Measurements from ENCODE around the gene RNASE13.

Gene RNASE13

DNA sequence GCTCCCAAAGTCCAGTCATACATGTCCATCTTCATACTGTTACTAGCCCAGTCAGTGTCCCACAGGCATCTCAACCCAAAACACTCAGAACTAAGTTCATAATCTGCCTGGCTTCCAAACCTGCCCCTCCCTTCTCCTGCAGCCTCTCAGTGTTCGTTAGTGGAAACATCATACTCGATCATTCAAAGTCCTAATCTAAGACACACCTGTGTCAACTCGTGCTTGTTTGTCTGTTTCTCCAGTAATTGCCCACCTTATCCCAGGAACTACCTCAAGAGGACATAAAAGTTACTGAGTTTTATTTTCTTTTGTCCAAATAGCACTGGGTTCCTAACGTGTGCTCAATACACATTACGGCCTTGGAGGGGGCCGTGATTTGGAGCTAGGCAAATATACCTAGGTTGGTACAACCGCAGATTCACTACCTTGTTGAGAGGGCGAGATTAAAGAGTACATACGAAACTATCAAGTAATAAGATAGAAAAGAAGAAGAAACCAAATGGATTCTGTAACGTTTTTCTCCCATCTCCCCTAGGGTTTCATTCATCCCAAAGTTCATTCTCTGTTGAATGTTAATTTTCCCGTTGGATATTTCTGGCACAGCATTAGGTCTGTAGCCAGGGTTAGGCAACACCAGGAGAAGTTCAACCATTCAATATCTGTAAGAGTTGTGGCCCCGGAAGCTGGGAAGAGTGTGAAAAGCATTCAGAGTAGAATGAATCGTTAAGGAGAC is 26.2 kb upstream of the RNASE13 start:
- no peaks in the 10 kb centered on the region for H3K36me3 ChIP-seq (ENCODE audit: insufficient read depth, low read length)
- no peak overlapping the region for H3K4me3 ChIP-seq (ENCODE audit: low read depth in 1 of 2, low read length in 2 of 2)
- H3K4me1 ChIP-seq (ENCODE audit: insufficient read depth, low read length): no peaks in the 10 kb centered on the region
- no peak overlapping the region for H3K27ac ChIP-seq (ENCODE audit: low read depth, low read length)
- no peaks in the 10 kb centered on the region for H3K9me3 ChIP-seq (ENCODE audit: low read length)
- H3K27me3 ChIP-seq (ENCODE audit: control insufficient read depth in 1 of 2, insufficient read depth in 2 of 2, low read length in 2 of 2): no peaks in the 10 kb centered on the region
- H3K9ac ChIP-seq (ENCODE audit: low read length): no peak overlapping the region

DNA sequence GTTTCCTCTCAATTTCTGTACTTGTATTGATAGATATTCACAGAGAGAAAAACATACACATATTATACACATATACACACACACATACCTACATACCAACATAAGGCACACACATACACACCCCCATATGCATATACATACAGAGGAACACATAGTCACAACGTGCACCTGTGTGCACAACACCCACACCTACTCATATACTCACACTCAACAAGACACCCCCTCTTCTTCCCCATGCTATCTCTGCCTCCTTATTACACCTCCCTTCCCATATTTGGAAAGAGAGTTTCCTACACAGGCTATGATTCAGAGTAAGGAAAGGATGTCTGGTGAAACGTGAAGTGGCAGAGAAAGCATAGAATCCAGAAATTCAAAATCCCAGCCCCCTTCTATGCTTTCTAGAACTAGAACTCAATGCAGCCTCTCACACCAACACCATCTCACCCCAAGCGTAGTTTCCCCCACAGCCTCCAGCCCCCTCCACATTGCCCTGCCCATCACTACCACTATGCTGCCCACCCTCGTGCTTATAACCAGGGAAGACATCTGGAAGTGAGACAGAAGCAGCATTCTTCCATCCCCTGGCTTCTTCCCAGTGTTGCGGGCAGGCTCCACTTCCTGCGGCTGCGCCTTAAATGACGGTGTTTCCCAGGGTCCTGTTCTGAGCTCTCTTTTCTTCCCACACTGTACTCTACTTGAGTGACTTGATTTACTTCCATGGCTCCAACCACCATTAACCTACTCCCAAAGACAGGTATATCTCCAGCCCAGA is 25.4 kb upstream of the RNASE13 start:
- H3K27ac ChIP-seq (ENCODE audit: low read depth, low read length): no peak overlapping the region
- H3K27me3 ChIP-seq (ENCODE audit: control insufficient read depth in 1 of 2, insufficient read depth in 2 of 2, low read length in 2 of 2): no peaks in the 10 kb centered on the region
- H3K4me1 ChIP-seq (ENCODE audit: insufficient read depth, low read length): no peaks in the 10 kb centered on the region
- H3K4me3 ChIP-seq (ENCODE audit: low read depth in 1 of 2, low read length in 2 of 2): no peak overlapping the region
- H3K36me3 ChIP-seq (ENCODE audit: insufficient read depth, low read length): no peaks in the 10 kb centered on the region
- H3K9ac ChIP-seq (ENCODE audit: low read length): no peak overlapping the region
- no peaks in the 10 kb centered on the region for H3K9me3 ChIP-seq (ENCODE audit: low read length)

DNA sequence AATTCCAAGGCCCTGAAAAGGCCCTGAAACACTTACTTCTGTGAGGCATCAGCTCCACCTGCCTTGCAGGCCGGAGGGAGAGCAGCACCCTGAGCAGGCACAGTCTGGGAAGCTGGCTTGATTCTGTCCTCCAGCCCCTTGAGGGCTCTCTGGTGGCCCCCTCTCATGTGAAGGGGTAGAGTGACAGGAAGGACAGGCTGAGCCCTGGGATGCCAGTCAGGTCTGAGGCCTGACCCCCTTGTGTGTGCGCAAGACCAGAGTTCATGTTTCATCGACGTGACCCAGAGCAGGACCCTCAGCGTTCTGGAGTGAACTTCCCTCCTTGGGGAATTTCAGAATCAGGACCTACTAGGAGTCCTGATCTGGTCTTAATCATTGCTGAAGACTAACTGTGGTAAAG is 24.3 kb upstream of the RNASE13 start:
- Histone ChIP-seq H3K9me3 (ENCODE audit: low read length) (no peaks in the 10 kb centered on the region), H3K4me3 (ENCODE audit: low read depth in 1 of 2, low read length in 2 of 2) (no peak overlapping the region), H3K9ac (ENCODE audit: low read length) (no peak overlapping the region), H3K4me1 (ENCODE audit: insufficient read depth, low read length) (no peaks in the 10 kb centered on the region), H3K27me3 (ENCODE audit: control insufficient read depth in 1 of 2, insufficient read depth in 2 of 2, low read length in 2 of 2) (no peaks in the 10 kb centered on the region), H3K27ac (ENCODE audit: low read depth, low read length) (no peak overlapping the region), H3K36me3 (ENCODE audit: insufficient read depth, low read length) (no peaks in the 10 kb centered on the region)

DNA sequence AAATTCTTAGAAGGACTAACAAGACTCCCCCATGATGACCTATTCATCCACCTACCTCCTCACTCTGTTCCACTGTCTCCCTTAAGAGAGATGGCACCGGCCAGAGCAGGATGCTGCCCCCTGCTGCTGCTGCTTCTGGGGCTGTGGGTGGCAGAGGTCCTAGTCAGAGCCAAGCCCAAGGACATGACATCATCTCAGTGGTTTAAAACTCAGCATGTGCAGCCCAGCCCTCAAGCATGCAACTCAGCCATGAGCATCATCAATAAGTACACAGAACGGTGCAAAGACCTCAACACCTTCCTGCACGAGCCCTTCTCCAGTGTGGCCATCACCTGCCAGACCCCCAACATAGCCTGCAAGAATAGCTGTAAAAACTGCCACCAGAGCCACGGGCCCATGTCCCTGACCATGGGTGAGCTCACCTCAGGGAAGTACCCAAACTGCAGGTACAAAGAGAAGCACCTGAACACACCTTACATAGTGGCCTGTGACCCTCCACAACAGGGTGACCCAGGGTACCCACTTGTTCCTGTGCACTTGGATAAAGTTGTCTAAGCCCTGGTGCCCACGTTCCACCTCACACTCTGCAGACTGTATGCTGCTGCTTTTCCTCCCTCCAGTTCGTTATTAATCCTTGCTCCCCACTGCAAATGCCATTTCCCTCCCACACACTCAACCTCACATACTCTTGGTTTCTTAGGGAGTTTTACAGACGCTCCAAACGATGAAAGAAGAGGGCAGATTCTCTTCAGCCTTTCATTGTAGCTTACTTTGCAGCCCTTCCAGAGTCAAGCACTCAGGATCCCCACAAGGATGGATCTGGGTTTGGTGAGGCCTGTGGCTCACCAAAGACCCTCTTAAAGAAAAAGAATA is 23.4 kb upstream of the RNASE13 start, which contains the start of gene RNASE8:
TSS of gene RNASE8 (plus strand) at position 20 of the 873 bp plus-strand sequence. CDS start at position 91, 71 bp downstream.
- Histone ChIP-seq H3K27ac (ENCODE audit: low read depth, low read length) (no peak within 1 kb of the TSS), H3K27me3 (ENCODE audit: control insufficient read depth in 1 of 2, insufficient read depth in 2 of 2, low read length in 2 of 2) (no peaks in the 10 kb centered on the region), H3K9ac (ENCODE audit: low read length) (no peak within 1 kb of the TSS), H3K36me3 (ENCODE audit: insufficient read depth, low read length) (no peaks in the 10 kb centered on the region), H3K4me1 (ENCODE audit: insufficient read depth, low read length) (no peaks in the 10 kb centered on the region), H3K9me3 (ENCODE audit: low read length) (no peaks in the 10 kb centered on the region), H3K4me3 (ENCODE audit: low read depth in 1 of 2, low read length in 2 of 2) (no peak within 1 kb of the TSS)

DNA sequence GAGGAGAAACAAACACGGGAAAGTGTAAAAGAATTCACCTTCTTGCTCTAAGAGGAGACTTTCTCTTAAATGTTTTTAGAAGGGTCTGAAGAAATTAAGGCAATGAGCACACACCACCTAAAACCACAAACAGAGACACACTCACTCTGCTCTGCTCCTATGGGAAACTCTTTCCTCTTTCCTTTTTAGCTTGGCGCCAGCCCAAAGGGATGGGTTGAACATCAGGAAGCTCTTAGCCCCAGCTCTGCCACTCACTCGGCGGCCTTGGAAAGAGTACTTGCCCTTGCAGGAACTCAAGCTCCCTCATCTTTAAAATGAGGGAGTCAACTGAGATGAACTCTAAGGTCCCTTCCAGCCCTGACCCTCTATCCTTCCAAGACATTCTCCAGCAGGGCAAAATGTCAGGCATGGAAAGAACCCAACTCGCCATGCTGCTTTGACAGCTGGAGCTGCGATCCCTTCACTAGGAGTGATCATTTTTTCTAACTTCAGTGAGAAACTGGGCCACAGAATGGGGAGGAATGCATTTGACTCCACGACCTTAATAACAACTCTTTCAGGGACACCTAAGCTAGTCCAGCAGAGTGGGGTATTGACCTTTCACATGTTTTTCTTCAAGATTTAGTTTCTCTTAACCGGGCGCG is 22.0 kb upstream of the RNASE13 start:
- H3K9me3 ChIP-seq (ENCODE audit: low read length): no peaks in the 10 kb centered on the region
- no peaks in the 10 kb centered on the region for H3K36me3 ChIP-seq (ENCODE audit: insufficient read depth, low read length)
- H3K27ac ChIP-seq (ENCODE audit: low read depth, low read length): no peak overlapping the region
- H3K4me3 ChIP-seq (ENCODE audit: low read depth in 1 of 2, low read length in 2 of 2): no peak overlapping the region
- no peak overlapping the region for H3K9ac ChIP-seq (ENCODE audit: low read length)
- no peaks in the 10 kb centered on the region for H3K27me3 ChIP-seq (ENCODE audit: control insufficient read depth in 1 of 2, insufficient read depth in 2 of 2, low read length in 2 of 2)
- no peaks in the 10 kb centered on the region for H3K4me1 ChIP-seq (ENCODE audit: insufficient read depth, low read length)

DNA sequence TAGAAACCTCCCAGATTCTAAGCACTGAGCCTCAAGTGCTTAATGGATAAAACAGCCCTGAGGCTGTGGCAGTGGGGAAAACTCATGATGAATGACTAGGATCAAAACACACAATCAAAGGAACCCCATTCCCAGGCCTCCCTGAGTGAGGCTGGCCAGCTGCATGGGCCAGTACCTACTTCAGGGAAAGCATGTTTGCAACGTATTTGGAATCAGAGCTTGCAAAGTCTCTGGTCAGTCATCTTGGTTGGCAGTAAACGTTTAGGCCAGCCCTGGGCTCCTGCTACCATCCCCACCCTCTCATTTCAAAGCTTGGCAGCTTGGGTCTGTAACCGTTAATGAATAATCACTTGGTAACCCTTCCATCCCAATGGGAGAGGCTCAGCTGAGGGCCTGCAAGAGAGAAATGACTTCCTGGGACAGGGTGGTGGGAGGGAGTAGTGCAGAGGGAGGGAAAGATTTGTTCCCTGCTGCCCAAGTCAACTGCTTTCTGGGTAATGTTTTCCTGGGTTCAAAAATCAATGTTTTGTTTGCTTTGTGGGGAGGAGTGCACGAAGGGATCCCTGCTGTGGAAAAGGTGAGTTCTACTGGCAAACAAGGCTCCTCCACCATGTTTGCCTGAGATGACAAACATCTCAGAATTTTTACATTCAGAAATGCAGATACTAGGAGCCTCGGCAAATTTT is 21.0 kb upstream of the RNASE13 start:
- no peaks in the 10 kb centered on the region for H3K36me3 ChIP-seq (ENCODE audit: insufficient read depth, low read length)
- no peak overlapping the region for H3K9ac ChIP-seq (ENCODE audit: low read length)
- no peak overlapping the region for H3K27ac ChIP-seq (ENCODE audit: low read depth, low read length)
- no peaks in the 10 kb centered on the region for H3K4me1 ChIP-seq (ENCODE audit: insufficient read depth, low read length)
- no peaks in the 10 kb centered on the region for H3K9me3 ChIP-seq (ENCODE audit: low read length)
- H3K27me3 ChIP-seq (ENCODE audit: control insufficient read depth in 1 of 2, insufficient read depth in 2 of 2, low read length in 2 of 2): no peaks in the 10 kb centered on the region
- no peak overlapping the region for H3K4me3 ChIP-seq (ENCODE audit: low read depth in 1 of 2, low read length in 2 of 2)

DNA sequence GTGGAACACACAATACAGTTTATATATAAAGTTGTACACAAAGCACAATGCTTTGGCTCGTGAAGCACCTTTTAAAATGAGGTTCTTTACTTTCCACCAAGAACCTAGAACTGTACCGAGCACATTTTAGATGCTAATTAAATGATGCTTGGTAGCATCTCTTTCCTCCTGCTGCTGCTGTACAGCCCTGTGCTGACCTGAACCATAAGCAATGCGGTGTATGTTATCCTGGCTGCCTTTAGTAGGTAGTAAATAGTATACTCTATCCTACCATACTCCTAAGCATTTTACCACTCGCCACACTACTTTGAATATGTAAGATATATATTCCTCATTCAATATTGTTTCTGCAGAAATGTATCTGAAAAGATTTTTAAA is 20.1 kb upstream of the RNASE13 start:
- Histone ChIP-seq H3K4me3 (ENCODE audit: low read depth in 1 of 2, low read length in 2 of 2) (no peak overlapping the region), H3K4me1 (ENCODE audit: insufficient read depth, low read length) (no peaks in the 10 kb centered on the region), H3K9me3 (ENCODE audit: low read length) (no peaks in the 10 kb centered on the region), H3K27me3 (ENCODE audit: control insufficient read depth in 1 of 2, insufficient read depth in 2 of 2, low read length in 2 of 2) (no peaks in the 10 kb centered on the region), H3K9ac (ENCODE audit: low read length) (no peak overlapping the region), H3K27ac (ENCODE audit: low read depth, low read length) (no peak overlapping the region), H3K36me3 (ENCODE audit: insufficient read depth, low read length) (no peaks in the 10 kb centered on the region)

DNA sequence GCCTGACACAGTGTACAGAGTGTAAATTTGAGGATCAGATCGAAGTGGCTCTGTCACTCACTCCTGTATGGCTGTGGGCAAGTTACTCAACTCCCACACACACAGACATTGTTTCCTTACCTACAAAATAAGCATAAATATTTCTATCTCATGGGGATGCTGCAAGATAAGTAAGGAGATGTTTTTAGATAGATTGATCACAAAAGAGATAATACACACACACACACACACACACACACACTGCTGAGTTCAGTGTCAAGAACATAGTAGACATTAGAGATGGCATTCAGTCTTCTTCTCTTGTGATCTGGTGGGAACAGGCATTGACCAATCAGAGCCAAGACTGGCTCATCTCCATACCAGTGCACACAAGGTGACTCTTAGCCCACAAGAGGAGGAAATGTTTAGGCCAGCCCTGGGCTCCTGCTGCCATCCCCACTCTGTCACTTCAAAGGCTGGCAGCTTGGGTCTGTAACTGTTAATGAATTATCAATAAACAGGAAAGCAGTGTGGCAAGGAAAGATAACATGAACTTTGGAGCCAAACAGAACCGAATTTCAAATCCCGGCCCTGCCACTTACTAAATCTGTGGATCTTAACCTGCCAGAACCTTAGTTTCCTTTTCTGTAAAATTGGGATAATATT is 19.6 kb upstream of the RNASE13 start:
- Histone ChIP-seq H3K4me3 (ENCODE audit: low read depth in 1 of 2, low read length in 2 of 2) (no peak overlapping the region), H3K27me3 (ENCODE audit: control insufficient read depth in 1 of 2, insufficient read depth in 2 of 2, low read length in 2 of 2) (no peaks in the 10 kb centered on the region), H3K27ac (ENCODE audit: low read depth, low read length) (no peak overlapping the region), H3K36me3 (ENCODE audit: insufficient read depth, low read length) (no peaks in the 10 kb centered on the region), H3K4me1 (ENCODE audit: insufficient read depth, low read length) (no peaks in the 10 kb centered on the region), H3K9me3 (ENCODE audit: low read length) (no peaks in the 10 kb centered on the region), H3K9ac (ENCODE audit: low read length) (no peak overlapping the region)

DNA sequence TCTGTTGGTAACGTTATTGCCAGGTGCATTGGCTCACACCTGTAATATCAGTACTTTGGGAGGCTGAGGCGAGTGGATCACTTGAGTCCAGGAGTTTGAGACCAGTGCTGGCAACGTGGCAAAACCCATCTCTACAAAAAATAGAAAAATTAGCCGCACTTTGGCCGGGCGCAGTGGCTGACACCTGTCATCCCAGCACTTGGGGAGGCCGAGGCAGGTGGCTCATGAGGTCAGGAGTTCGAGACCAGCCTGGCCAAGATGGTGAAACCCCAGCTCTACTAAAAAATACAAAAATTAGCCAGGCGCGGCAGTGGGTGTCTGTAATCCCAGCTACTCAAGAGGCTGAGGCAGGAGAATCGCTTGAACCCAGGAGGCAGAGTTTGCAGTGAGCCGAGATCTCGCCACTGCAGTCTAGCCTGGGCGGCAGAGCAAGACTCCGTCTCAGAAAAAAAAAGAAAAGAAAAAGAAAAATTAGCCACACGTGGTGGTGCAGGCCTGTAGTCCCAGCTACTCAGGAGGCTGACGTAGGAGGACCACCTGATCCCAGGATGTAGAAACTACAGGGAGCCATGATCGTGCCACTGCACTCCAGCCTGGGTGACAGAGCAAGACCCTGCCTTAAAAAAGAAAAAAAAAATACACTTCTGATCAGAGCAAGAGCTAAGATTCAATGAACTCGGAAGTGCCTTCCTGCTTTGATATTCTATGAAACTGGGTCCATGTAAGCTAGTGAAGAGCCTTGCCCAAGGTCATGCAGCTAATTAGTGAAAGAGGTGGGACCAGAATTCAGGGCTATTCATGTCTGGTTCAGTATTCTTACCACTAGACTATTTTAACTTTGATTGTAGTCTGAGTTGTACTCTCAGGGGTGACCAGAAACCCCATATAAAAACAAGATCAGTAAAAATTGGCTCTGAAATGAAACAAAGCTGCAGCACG is 18.8 kb upstream of the RNASE13 start:
- Histone ChIP-seq H3K4me3 (ENCODE audit: low read depth in 1 of 2, low read length in 2 of 2) (no peak overlapping the region), H3K27ac (ENCODE audit: low read depth, low read length) (no peak overlapping the region), H3K4me1 (ENCODE audit: insufficient read depth, low read length) (no peaks in the 10 kb centered on the region), H3K36me3 (ENCODE audit: insufficient read depth, low read length) (no peaks in the 10 kb centered on the region), H3K9me3 (ENCODE audit: low read length) (no peaks in the 10 kb centered on the region), H3K27me3 (ENCODE audit: control insufficient read depth in 1 of 2, insufficient read depth in 2 of 2, low read length in 2 of 2) (no peaks in the 10 kb centered on the region), H3K9ac (ENCODE audit: low read length) (no peak overlapping the region)

DNA sequence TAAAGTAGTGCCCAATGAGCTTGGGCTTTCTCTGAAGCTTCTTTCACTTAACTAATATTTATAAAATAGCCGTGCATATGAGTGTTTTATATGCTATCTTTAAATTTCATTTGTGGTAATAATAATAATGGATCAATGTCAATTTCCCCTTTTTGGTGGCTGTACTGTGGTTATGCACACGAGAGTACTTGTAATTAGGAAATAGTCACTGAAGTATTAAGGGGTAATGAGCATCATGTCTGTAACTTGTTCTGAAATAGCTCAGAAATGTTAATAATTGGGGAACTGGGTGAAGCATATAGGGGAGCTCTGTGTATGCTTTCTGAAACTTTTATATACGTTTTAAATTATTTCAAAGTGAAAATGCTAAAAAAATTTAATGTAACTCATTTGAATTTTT is 16.0 kb upstream of the RNASE13 start:
- Histone ChIP-seq H3K27me3 (ENCODE audit: control insufficient read depth in 1 of 2, insufficient read depth in 2 of 2, low read length in 2 of 2) (no peaks in the 10 kb centered on the region), H3K36me3 (ENCODE audit: insufficient read depth, low read length) (no peaks in the 10 kb centered on the region), H3K4me1 (ENCODE audit: insufficient read depth, low read length) (no peaks in the 10 kb centered on the region), H3K4me3 (ENCODE audit: low read depth in 1 of 2, low read length in 2 of 2) (no peak overlapping the region), H3K9me3 (ENCODE audit: low read length) (no peaks in the 10 kb centered on the region), H3K9ac (ENCODE audit: low read length) (no peak overlapping the region), H3K27ac (ENCODE audit: low read depth, low read length) (no peak overlapping the region)
